Neuronal stem cell (in vitro differentiated cells): ENCODE results near the gene TEX51.

Experiments
- DNase-seq: peaks from one replicate; pipeline ENCODE4 v3.0.0-alpha.2; 2013; ENCODE audit warnings: low spot score
- H2AFZ ChIP-seq: one replicate; pipeline ENCODE4 v1.6.1; 2013; ENCODE audit warnings: mild to moderate bottlenecking, low read length, inconsistent platforms
- H2AK5ac ChIP-seq: 2 replicates; pipeline ENCODE4 v1.6.1; 2013; ENCODE audit warnings: low read depth, mild to moderate bottlenecking, inconsistent platforms, low read length, moderate library complexity, mixed read lengths
- H2BK120ac ChIP-seq: 2 replicates; pipeline ENCODE4 v1.6.1; 2013; ENCODE audit warnings: low read depth, mild to moderate bottlenecking, inconsistent platforms, low read length, moderate library complexity, mixed read lengths
- H2BK12ac ChIP-seq: one replicate; pipeline ENCODE4 v1.6.1; 2013; ENCODE audit warnings: low read length, inconsistent platforms
- H2BK15ac ChIP-seq: 2 replicates; pipeline ENCODE4 v1.6.1; 2013; ENCODE audit warnings: mild to moderate bottlenecking, low read length, inconsistent platforms, mixed read lengths
- H2BK5ac ChIP-seq: one replicate; pipeline ENCODE4 v1.6.1; 2013; ENCODE audit warnings: inconsistent platforms, mild to moderate bottlenecking, low read length, moderate library complexity
- H3K14ac ChIP-seq: one replicate; pipeline ENCODE4 v1.6.1; 2013; ENCODE audit warnings: low read length, inconsistent platforms
- H3K18ac ChIP-seq: 2 replicates; pipeline ENCODE4 v1.6.1; 2013; ENCODE audit warnings: low read length, inconsistent platforms
- H3K23ac ChIP-seq: 2 replicates; pipeline ENCODE4 v1.6.1; 2013; ENCODE audit warnings: low read depth, mild to moderate bottlenecking, mixed read lengths, low read length, inconsistent platforms; ENCODE audit not compliant: poor library complexity
- H3K27ac ChIP-seq: replicated peaks from 3 replicates; pipeline ENCODE4 v1.5.1; 2013; ENCODE audit warnings: low read length, inconsistent platforms
- H3K27me3 ChIP-seq, 3 experiments: 2 replicates each; pipeline ENCODE4 v1.6.1; 2013; ENCODE audit warnings: low read length in 3 of 3, mild to moderate bottlenecking in 2 of 3, inconsistent platforms in 1 of 3, low read depth in 1 of 3, mixed read lengths in 1 of 3, moderate library complexity in 1 of 3; ENCODE audit not compliant: control insufficient read depth in 3 of 3, insufficient read depth in 3 of 3
- H3K36me3 ChIP-seq, 2 donors: replicated peaks in 1 of 2; 2 replicates each; pipeline ENCODE4 v1.6.1; 2013; ENCODE audit warnings: low read length in 2 of 2; ENCODE audit not compliant: control insufficient read depth in 2 of 2, insufficient read depth in 2 of 2
- H3K4ac ChIP-seq: 2 replicates; pipeline ENCODE4 v1.6.1; 2013; ENCODE audit warnings: inconsistent platforms, mild to moderate bottlenecking, low read length, moderate library complexity
- H3K4me1 ChIP-seq, 2 donors: 1 replicate in 1 of 2; 2 replicates in 1 of 2; pipeline ENCODE4 v1.6.1; 2013; ENCODE audit warnings: low read length in 2 of 2, low read depth in 1 of 2; ENCODE audit not compliant: control insufficient read depth in 2 of 2, insufficient read depth in 1 of 2
- H3K4me2 ChIP-seq: one replicate; pipeline ENCODE4 v1.6.1; 2013; ENCODE audit warnings: mild to moderate bottlenecking, low read length, inconsistent platforms; ENCODE audit not compliant: insufficient read depth, poor library complexity, severe bottlenecking
- H3K4me3 ChIP-seq, 2 donors: 2 replicates each; pipeline ENCODE4 v1.5.1; 2013; ENCODE audit warnings: low read length in 2 of 2, mild to moderate bottlenecking in 2 of 2, inconsistent platforms in 1 of 2, moderate library complexity in 1 of 2
- H3K79me1 ChIP-seq: one replicate; pipeline ENCODE4 v1.6.1; 2013; ENCODE audit warnings: low read depth, mild to moderate bottlenecking, inconsistent platforms, low read length, moderate library complexity
- H3K9ac ChIP-seq: one replicate; pipeline ENCODE4 v1.6.1; 2013; ENCODE audit warnings: mild to moderate bottlenecking, low read depth, low read length, inconsistent platforms; ENCODE audit not compliant: poor library complexity
- H3K9me3 ChIP-seq, 2 donors: replicated peaks in 1 of 2; 2 replicates each; pipeline versions ENCODE3 to v1.6.1; 2013; ENCODE audit warnings: low read length in 2 of 2, mild to moderate bottlenecking in 2 of 2, inconsistent platforms in 1 of 2, low read depth in 1 of 2, mixed read lengths in 1 of 2, moderate library complexity in 1 of 2; ENCODE audit not compliant: control insufficient read depth in 2 of 2, insufficient read depth in 1 of 2
- H4K8ac ChIP-seq: one replicate; pipeline ENCODE4 v1.6.1; 2013; ENCODE audit warnings: low read depth, mild to moderate bottlenecking, inconsistent platforms, low read length, moderate library complexity
- H4K91ac ChIP-seq: one replicate; pipeline ENCODE4 v1.6.1; 2013; ENCODE audit warnings: low read length, low read depth, mild to moderate bottlenecking, inconsistent platforms; ENCODE audit not compliant: poor library complexity
- WGBS, 2 donors: extraction: QIAGEN DNeasy Blood & Tissue Kit; methylation state at CpG; one replicate each; pipeline ENCODE4 v1.1.7; 2013; ENCODE audit warnings: missing lambda C conversion rate in 2 of 2, mixed read lengths in 1 of 2; ENCODE audit not compliant: insufficient read length in 2 of 2, insufficient replicate concordance in 1 of 2; ENCODE audit errors: extremely low coverage in 2 of 2; 5-methylcytosine and 5-hydroxymethylcytosine counted together

The TEX51 gene

DNA sequence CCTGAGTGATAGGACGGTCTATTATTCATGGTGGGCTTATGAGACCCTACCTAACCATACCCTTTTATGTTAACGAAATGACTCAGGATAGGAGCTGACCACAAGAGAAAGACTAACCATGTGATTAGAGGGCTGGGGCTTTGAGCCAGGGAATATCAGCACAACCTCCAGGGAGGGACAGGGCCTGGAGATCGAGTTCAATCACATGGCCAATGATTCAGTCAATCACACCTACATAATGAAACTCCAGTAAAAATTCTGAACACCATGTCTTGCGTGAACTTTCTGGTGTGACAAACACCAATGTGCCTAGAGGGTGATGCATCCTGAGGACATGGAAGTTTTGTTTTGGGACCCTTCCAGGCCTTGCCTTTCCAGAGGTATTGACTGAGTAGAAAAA lies 2.2 kb upstream of the TEX51 start:
- no peaks in the 10 kb centered on the region for H3K36me3 ChIP-seq
- no peaks in the 10 kb centered on the region for H3K9me3 ChIP-seq
- H3K4me1 ChIP-seq = no peaks in the 10 kb centered on the region
- no peak overlapping the region for H2BK120ac ChIP-seq
- WGBS, 2 donors = no CpG with 5 or more reads among the region's 4 CpGs
- no peak overlapping the region for H2BK5ac ChIP-seq
- H2AK5ac ChIP-seq = no peak overlapping the region
- H3K23ac ChIP-seq = no peak overlapping the region
- H4K91ac ChIP-seq = no peak overlapping the region
- no peak overlapping the region for H2BK12ac ChIP-seq
- H4K8ac ChIP-seq = no peak overlapping the region
- no peak overlapping the region for H3K9ac ChIP-seq
- H2AFZ ChIP-seq = no peak overlapping the region
- no peak overlapping the region for H2BK15ac ChIP-seq
- no peak for DNase-seq
- H3K4me3 ChIP-seq = no peak overlapping the region
- H3K4me2 ChIP-seq = no peak overlapping the region
- no peak overlapping the region for H3K4ac ChIP-seq
- no peak overlapping the region for H3K14ac ChIP-seq
- H3K18ac ChIP-seq = no peak overlapping the region
- H3K27me3 ChIP-seq = no peaks in the 10 kb centered on the region
- no peaks in the 10 kb centered on the region for H3K79me1 ChIP-seq
- H3K27ac ChIP-seq = no peak overlapping the region

DNA sequence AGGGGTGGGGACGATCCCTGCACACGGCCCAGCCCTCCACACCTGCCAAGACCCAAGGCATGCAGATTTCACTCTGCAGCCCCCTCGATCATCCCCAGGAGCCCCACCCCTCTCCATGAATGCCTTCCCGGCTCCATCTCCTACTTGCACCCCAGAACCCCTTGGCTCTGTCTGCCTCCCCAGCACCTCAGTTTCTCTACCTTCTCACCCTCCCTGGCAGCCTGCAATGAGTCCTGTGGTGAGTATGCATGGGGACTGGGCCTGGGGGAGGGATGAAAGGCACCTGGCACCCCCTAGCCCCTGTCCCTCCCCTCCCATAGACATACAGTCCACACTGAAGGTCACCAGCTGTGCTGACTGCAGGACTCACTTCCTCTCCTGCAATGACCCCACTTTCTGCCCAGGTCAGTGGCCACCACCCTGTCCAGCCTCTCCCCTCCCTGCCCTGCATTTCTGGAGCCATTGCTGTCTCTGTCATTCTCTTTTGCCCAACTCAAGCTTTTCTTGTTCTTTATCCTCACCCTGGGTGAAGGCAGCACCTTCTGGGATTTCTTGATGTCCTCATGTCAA lies 1.0 kb downstream of the TEX51 start:
- no peak overlapping the region for H3K14ac ChIP-seq
- DNase-seq = no peak
- no peak overlapping the region for H2BK15ac ChIP-seq
- no peaks in the 10 kb centered on the region for H3K36me3 ChIP-seq
- H3K4ac ChIP-seq = no peak overlapping the region
- no peak overlapping the region for H2AK5ac ChIP-seq
- no peak overlapping the region for H3K27ac ChIP-seq
- WGBS, 2 donors = no CpG with 5 or more reads among the region's 4 CpGs
- H3K23ac ChIP-seq = no peak overlapping the region
- H3K4me3 ChIP-seq = no peak overlapping the region
- H2BK120ac ChIP-seq = no peak overlapping the region
- no peaks in the 10 kb centered on the region for H3K79me1 ChIP-seq
- H2BK12ac ChIP-seq = no peak overlapping the region
- H3K9me3 ChIP-seq = no peaks in the 10 kb centered on the region
- H3K4me1 ChIP-seq = no peaks in the 10 kb centered on the region
- H4K91ac ChIP-seq = no peak overlapping the region
- no peak overlapping the region for H4K8ac ChIP-seq
- H3K18ac ChIP-seq = no peak overlapping the region
- H3K4me2 ChIP-seq = no peak overlapping the region
- H2BK5ac ChIP-seq = no peak overlapping the region
- no peak overlapping the region for H3K9ac ChIP-seq
- H2AFZ ChIP-seq = no peak overlapping the region
- no peaks in the 10 kb centered on the region for H3K27me3 ChIP-seq

DNA sequence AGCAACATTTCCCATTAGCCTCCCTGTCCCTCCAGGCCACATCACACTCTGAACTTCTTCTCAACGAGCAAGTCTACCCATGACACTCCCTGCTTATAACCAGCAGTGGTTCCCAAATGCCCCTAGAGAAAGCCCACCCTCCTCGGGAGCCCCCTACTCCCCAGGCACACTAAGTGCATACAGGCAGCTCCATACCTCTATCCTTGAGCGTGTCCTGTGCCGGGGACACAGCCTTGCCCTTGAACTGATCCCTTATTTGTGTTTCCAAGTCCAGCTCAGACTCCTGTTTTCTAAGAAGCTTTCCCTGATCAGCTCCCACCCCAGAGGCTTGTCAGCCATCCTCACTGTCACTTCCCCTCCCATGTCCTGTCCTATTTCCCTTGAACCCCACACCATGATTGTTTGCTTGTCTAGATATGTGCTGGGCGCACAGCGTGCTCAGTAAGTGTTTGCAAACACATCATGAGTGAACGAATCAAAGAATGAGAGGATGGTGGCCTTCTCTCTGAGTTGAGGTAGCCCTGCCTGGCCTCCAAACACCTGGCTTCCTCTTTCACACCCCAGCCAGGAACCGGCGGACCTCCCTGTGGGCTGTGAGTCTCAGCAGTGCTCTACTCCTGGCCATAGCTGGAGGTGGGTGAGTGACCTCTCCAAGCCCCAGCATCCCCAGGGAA lies 2.1 kb downstream of the TEX51 start:
- Histone ChIP-seq H2BK15ac (no peak overlapping the region), H3K4me3 (no peak overlapping the region), H3K23ac (no peak overlapping the region), H2BK120ac (no peak overlapping the region), H3K4me1 (no peaks in the 10 kb centered on the region), H2BK12ac (no peak overlapping the region), H3K79me1 (no peaks in the 10 kb centered on the region), H2AFZ (no peak overlapping the region), H3K4ac (no peak overlapping the region), H3K27ac (no peak overlapping the region), H3K18ac (no peak overlapping the region), H4K8ac (no peak overlapping the region), H3K36me3 (no peaks in the 10 kb centered on the region), H3K9me3 (no peaks in the 10 kb centered on the region), H3K14ac (no peak overlapping the region), H3K9ac (no peak overlapping the region), H2BK5ac (no peak overlapping the region), H2AK5ac (no peak overlapping the region), H3K4me2 (no peak overlapping the region), H3K27me3 (no peaks in the 10 kb centered on the region), H4K91ac (no peak overlapping the region)
- no peak for DNase-seq
- no CpG with 5 or more reads among the region's 9 CpGs for WGBS, 2 donors

DNA sequence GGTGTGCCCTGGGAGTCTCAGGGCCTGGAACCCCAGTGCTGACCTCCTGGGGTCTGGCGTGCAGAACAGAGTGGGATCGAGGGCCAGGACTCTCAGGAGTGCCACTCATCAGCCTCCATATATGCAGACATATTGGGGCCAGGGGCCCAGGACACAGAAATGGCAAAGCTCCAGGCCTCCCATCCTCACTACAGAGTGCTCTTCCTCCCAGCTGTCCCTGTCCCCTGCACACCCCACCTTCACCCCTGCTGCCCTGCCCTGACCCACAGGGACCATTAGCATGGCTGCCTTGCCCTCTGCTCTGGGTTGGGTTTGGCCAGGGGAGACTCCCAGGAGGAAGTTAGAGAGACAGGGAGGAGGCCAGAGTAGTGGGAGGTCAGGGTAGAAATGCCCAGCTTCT lies 2.8 kb downstream of the TEX51 start:
- Histone ChIP-seq H2BK15ac (no peak overlapping the region), H2AK5ac (no peak overlapping the region), H3K4me2 (no peak overlapping the region), H3K27me3 (no peaks in the 10 kb centered on the region), H3K18ac (peak overlapping the region; percentile 46), H3K36me3 (no peaks in the 10 kb centered on the region), H3K27ac (no peak overlapping the region), H4K8ac (no peak overlapping the region), H3K4me3 (no peak overlapping the region), H4K91ac (no peak overlapping the region), H2BK5ac (no peak overlapping the region), H3K9ac (peak overlapping the region; percentile 14), H2BK12ac (no peak overlapping the region), H3K14ac (no peak overlapping the region), H3K9me3 (no peaks in the 10 kb centered on the region), H3K4me1 (no peaks in the 10 kb centered on the region), H2BK120ac (no peak overlapping the region), H3K23ac (no peak overlapping the region), H3K79me1 (no peaks in the 10 kb centered on the region), H3K4ac (no peak overlapping the region), H2AFZ (no peak overlapping the region)
- no peak for DNase-seq
- no CpG with 5 or more reads among the region's 2 CpGs for WGBS, 2 donors
